H1 (cell line): Measurements from ENCODE around the gene AGPAT3. TPM values are rescaled to one million over a fixed set of nuclear protein-coding genes. Genes with fewer than 3 reads are reported as not detected.

ENCODE experiments used
- BRCA1 ChIP-seq: IDR thresholded peaks from 2 replicates; pipeline ENCODE4 v1.6.1; 2012; ENCODE audit warnings: low read depth, low read length, improper control_type of control experiment
- CHD1 ChIP-seq: IDR thresholded peaks from 2 replicates; pipeline ENCODE4 v1.6.1; 2012; ENCODE audit warnings: low read depth, low read length, improper control_type of control experiment
- EZH2 ChIP-seq: fragments of 200-600 bp; sonication (generic); IDR thresholded peaks from 2 replicates; pipeline ENCODE4 v1.7.1; 2012; ENCODE audit warnings: low read depth, mild to moderate bottlenecking, moderate library complexity, low read length, inconsistent platforms; ENCODE audit not compliant: severe bottlenecking
- NRF1 ChIP-seq: IDR thresholded peaks from 2 replicates; pipeline ENCODE4 v1.6.1; 2011; ENCODE audit warnings: mild to moderate bottlenecking, low read depth, low read length, improper control_type of control experiment
- RNF2 ChIP-seq: fragments of 200-900, 300-1000 bp; sonication (generic); IDR thresholded peaks from 2 replicates; pipeline ENCODE4 v1.7.1; 2016; ENCODE audit warnings: borderline replicate concordance, low read depth, mild to moderate bottlenecking, antibody characterized with exemption, low read length; ENCODE audit not compliant: poor library complexity, severe bottlenecking; ENCODE audit errors: missing control alignments
- RXRA ChIP-seq: IDR thresholded peaks from 2 replicates; pipeline ENCODE4 v1.6.1; 2011; ENCODE audit warnings: low read depth, mild to moderate bottlenecking, low read length, moderate library complexity; ENCODE audit not compliant: insufficient read depth
- SP4 ChIP-seq: IDR thresholded peaks from 2 replicates; pipeline ENCODE4 v1.6.1; 2012; ENCODE audit warnings: low read length, inconsistent platforms
- polyA plus RNA-seq, 7 experiments: library from polyadenylated mRNA; depleted of rRNA in 3 of 7; stranded (reverse) in 5 of 7; unstranded in 2 of 7; fragments of >200 nt in 5 of 7; fragments of 200-250 nt in 2 of 7; gene quantifications; 1 replicate in 5 of 7; 2 replicates in 1 of 7; 4 replicates in 1 of 7; pipeline versions ENCODE4 v1.2.1 to v1.2.3, GENCODE V29; 2011 to 2013; ENCODE audit warnings: missing spikeins in 2 of 7, mixed read lengths in 2 of 7
- total RNA-seq: library from RNA; stranded (reverse); fragmentation: NEBNext Ultra II Directional; extraction: Animal tissue kit (Norgen Biotek cat#: 25700); gene quantifications from 2 replicates; pipeline ENCODE4 v1.2.1, GENCODE V29; 2021
- TF ChIP-seq, protein P1 (sequence below): fragments of 300-600 bp; sonication (generic); IDR thresholded peaks from 2 replicates; pipeline ENCODE4 v1.7.1; 2012; ENCODE audit warnings: low read length, moderate library complexity, mild to moderate bottlenecking, inconsistent platforms; ENCODE audit not compliant: insufficient replicate concordance

Gene AGPAT3
- total and polyA plus RNA-seq, 2 of the 8 experiments (the other 6 are each of a cell fraction or from before 2014, with no cell fraction given): 5.8 to 7.3 TPM

DNA sequence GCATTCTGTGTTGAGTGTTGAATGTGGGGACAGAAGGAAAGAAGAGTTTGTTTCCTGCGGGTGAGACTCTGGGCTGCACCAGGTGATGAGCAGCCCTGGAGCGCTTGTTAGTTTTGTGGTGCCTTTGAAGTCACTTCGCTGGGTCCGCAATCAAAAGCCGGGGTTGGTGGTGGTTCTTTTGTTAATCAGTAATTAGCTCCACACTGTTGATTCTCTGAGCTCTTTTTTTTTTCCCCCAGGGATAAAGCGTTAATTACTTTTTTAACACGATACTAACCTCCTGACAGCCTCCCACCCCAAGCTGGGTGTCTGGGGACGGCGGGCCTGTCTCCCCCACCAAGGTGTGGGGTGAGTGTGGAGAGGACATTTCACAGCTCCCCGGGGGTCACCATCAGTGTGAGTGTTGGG is 56.6 kb downstream of the AGPAT3 start (continued):
- TF ChIP-seq, protein P1, sequence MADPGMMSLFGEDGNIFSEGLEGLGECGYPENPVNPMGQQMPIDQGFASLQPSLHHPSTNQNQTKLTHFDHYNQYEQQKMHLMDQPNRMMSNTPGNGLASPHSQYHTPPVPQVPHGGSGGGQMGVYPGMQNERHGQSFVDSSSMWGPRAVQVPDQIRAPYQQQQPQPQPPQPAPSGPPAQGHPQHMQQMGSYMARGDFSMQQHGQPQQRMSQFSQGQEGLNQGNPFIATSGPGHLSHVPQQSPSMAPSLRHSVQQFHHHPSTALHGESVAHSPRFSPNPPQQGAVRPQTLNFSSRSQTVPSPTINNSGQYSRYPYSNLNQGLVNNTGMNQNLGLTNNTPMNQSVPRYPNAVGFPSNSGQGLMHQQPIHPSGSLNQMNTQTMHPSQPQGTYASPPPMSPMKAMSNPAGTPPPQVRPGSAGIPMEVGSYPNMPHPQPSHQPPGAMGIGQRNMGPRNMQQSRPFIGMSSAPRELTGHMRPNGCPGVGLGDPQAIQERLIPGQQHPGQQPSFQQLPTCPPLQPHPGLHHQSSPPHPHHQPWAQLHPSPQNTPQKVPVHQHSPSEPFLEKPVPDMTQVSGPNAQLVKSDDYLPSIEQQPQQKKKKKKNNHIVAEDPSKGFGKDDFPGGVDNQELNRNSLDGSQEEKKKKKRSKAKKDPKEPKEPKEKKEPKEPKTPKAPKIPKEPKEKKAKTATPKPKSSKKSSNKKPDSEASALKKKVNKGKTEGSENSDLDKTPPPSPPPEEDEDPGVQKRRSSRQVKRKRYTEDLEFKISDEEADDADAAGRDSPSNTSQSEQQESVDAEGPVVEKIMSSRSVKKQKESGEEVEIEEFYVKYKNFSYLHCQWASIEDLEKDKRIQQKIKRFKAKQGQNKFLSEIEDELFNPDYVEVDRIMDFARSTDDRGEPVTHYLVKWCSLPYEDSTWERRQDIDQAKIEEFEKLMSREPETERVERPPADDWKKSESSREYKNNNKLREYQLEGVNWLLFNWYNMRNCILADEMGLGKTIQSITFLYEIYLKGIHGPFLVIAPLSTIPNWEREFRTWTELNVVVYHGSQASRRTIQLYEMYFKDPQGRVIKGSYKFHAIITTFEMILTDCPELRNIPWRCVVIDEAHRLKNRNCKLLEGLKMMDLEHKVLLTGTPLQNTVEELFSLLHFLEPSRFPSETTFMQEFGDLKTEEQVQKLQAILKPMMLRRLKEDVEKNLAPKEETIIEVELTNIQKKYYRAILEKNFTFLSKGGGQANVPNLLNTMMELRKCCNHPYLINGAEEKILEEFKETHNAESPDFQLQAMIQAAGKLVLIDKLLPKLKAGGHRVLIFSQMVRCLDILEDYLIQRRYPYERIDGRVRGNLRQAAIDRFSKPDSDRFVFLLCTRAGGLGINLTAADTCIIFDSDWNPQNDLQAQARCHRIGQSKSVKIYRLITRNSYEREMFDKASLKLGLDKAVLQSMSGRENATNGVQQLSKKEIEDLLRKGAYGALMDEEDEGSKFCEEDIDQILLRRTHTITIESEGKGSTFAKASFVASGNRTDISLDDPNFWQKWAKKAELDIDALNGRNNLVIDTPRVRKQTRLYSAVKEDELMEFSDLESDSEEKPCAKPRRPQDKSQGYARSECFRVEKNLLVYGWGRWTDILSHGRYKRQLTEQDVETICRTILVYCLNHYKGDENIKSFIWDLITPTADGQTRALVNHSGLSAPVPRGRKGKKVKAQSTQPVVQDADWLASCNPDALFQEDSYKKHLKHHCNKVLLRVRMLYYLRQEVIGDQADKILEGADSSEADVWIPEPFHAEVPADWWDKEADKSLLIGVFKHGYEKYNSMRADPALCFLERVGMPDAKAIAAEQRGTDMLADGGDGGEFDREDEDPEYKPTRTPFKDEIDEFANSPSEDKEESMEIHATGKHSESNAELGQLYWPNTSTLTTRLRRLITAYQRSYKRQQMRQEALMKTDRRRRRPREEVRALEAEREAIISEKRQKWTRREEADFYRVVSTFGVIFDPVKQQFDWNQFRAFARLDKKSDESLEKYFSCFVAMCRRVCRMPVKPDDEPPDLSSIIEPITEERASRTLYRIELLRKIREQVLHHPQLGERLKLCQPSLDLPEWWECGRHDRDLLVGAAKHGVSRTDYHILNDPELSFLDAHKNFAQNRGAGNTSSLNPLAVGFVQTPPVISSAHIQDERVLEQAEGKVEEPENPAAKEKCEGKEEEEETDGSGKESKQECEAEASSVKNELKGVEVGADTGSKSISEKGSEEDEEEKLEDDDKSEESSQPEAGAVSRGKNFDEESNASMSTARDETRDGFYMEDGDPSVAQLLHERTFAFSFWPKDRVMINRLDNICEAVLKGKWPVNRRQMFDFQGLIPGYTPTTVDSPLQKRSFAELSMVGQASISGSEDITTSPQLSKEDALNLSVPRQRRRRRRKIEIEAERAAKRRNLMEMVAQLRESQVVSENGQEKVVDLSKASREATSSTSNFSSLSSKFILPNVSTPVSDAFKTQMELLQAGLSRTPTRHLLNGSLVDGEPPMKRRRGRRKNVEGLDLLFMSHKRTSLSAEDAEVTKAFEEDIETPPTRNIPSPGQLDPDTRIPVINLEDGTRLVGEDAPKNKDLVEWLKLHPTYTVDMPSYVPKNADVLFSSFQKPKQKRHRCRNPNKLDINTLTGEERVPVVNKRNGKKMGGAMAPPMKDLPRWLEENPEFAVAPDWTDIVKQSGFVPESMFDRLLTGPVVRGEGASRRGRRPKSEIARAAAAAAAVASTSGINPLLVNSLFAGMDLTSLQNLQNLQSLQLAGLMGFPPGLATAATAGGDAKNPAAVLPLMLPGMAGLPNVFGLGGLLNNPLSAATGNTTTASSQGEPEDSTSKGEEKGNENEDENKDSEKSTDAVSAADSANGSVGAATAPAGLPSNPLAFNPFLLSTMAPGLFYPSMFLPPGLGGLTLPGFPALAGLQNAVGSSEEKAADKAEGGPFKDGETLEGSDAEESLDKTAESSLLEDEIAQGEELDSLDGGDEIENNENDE: no peak
- TF ChIP-seq EZH2 (no peak), SP4 (no peak), CHD1 (no peak), RXRA (no peak), BRCA1 (no peak), RNF2 (no peak), NRF1 (no peak)
